ENCODE data around the gene PDCD4. TPM values are rescaled to one million over a fixed set of nuclear protein-coding genes. Genes with fewer than 3 reads are reported as not detected.

Gene PDCD4
- total RNA-seq, 2 donors from 2014 or later: 53.5 to 91.3 TPM

DNA sequence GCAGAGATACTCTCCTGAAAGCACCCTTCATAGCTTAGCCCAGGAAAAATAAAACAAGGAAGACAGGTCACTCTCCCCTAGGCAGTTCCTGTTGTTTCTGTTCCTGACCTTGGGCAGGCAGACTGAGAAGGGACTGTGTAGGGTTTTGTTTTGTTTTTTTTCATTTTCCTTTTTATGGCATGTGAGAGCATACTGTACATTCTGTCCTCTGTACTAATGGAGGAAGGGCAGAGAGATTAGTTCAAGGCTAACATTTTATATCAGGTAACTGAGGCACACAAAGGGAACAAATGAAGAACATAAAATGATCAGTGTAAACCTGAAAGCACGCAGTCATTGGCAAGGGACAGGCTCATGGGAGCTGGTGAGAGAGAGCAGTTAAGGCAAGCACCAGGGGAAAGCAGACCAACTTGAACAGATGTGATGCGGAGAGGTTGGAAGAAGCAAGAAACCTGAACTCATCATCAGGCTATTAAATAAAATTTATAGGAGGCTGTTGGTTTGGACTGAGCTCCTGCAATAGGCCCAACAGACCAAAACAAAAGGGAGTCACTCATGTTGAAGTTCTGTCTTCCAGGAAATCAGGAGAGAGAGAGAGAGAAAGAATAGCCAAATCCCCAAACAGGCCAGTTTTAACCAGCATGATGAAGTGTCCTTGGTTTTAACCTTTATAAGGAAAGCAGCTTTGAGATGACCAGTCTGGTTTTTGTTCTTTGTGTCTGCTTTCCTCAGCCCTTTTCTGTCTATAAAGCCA, 34.1 kb upstream of the PDCD4 start:
- Histone ChIP-seq H3K4me1 (ENCODE audit: control insufficient read depth in 1 of 2, low read depth in 2 of 2) (peaks cover 22 to 65% of the 10 kb centered on the region in 2 donors), H3K27me3 (replicated peaks; ENCODE audit: insufficient read depth) (no peaks in the 10 kb centered on the region), H3K36me3 (no peaks in the 10 kb centered on the region), H3K27ac (peak overlapping the region; percentile 79 to 90), H3K4me3 (no peak overlapping the region), H3K9me3 (no peaks in the 10 kb centered on the region)
- no peak for ATAC-seq (ENCODE audit: insufficient number of reproducible peaks, low FRiP score, low read depth)
- TF ChIP-seq, protein P1, sequence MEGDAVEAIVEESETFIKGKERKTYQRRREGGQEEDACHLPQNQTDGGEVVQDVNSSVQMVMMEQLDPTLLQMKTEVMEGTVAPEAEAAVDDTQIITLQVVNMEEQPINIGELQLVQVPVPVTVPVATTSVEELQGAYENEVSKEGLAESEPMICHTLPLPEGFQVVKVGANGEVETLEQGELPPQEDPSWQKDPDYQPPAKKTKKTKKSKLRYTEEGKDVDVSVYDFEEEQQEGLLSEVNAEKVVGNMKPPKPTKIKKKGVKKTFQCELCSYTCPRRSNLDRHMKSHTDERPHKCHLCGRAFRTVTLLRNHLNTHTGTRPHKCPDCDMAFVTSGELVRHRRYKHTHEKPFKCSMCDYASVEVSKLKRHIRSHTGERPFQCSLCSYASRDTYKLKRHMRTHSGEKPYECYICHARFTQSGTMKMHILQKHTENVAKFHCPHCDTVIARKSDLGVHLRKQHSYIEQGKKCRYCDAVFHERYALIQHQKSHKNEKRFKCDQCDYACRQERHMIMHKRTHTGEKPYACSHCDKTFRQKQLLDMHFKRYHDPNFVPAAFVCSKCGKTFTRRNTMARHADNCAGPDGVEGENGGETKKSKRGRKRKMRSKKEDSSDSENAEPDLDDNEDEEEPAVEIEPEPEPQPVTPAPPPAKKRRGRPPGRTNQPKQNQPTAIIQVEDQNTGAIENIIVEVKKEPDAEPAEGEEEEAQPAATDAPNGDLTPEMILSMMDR (IDR thresholded peaks at IDR 0.05): no peak
- DNase-seq (ENCODE audit: low spot score): no peak

DNA sequence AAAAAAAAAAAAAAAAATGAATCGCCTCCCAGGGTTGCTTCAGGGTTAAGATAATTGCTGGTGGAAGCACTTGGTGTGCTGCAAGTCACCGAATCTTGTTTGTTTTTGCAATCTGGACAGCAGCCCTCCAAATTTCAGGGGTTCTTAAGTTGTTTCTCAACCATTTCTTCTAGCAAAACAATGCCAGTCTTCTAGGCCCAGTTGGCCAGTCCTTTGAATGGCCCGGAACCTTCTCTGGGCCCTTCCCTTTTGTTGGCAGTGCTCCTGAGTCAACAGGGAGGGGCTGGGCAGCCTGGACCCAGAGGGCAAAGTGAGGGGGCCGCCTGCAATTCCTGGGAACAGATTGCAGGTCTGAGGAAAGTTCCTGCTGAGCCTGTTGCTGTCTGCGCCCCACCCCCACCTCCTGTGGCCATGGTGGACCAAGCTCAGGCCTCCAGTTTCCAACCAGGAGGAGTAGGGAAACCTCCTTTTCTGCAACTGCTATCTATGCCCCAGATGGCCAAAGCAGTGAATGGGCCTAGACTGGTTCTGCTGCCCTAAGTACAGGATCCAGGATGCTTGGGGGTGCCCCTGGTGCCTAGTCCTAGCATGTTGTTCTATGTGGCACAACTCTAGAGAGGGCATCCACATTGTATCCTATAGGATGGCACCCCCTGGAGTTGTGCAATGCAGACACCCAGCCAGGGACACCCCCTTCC, 31.4 kb upstream of the PDCD4 start:
- ATAC-seq (ENCODE audit: insufficient number of reproducible peaks, low FRiP score, low read depth) (peak; percentile 27), DNase-seq (ENCODE audit: low spot score) (no peak)
- H3K9me3 ChIP-seq: no peaks in the 10 kb centered on the region
- TF ChIP-seq, protein P1 (IDR thresholded peaks at IDR 0.05): no peak
- H3K4me1 ChIP-seq (ENCODE audit: control insufficient read depth in 1 of 2, low read depth in 2 of 2): peaks cover 22 to 46% of the 10 kb centered on the region in 2 donors
- no peaks in the 10 kb centered on the region for H3K27me3 ChIP-seq (replicated peaks; ENCODE audit: insufficient read depth)
- H3K36me3 ChIP-seq: no peaks in the 10 kb centered on the region
- H3K27ac ChIP-seq: no peak overlapping the region
- H3K4me3 ChIP-seq: no peak overlapping the region

DNA sequence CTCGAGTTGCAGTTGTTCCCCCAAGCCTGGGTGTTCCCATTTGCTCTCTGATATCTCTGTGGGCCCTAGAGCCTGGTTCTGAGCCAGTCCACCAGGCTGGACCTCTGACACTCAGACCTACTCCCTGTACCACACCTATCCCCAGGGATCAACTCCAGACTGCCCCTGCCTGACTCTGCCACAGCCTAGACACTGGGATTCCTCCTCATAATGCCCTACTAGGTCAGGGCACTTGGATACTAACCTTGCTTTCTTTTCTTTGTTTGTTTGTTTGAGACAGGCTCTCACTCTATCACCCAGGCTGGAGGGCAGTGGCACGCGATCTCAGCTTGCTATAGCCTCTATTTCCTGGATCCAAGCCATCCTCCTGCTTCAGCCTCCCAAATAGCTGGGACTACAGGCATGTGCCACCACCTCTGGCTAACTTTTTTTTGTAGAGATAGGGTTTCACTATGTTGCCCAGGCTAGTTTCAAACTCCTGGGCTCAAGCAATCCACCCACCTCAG, 30.8 kb upstream of the PDCD4 start:
- ATAC-seq (ENCODE audit: insufficient number of reproducible peaks, low FRiP score, low read depth): no peak
- Histone ChIP-seq H3K9me3 (no peaks in the 10 kb centered on the region), H3K4me1 (ENCODE audit: control insufficient read depth in 1 of 2, low read depth in 2 of 2) (peaks cover 18 to 40% of the 10 kb centered on the region in 2 donors), H3K27me3 (replicated peaks; ENCODE audit: insufficient read depth) (no peaks in the 10 kb centered on the region), H3K4me3 (no peak overlapping the region), H3K27ac (no peak overlapping the region), H3K36me3 (no peaks in the 10 kb centered on the region)
- no peak for DNase-seq (ENCODE audit: low spot score)
- TF ChIP-seq, protein P1 (IDR thresholded peaks at IDR 0.05): no peak

DNA sequence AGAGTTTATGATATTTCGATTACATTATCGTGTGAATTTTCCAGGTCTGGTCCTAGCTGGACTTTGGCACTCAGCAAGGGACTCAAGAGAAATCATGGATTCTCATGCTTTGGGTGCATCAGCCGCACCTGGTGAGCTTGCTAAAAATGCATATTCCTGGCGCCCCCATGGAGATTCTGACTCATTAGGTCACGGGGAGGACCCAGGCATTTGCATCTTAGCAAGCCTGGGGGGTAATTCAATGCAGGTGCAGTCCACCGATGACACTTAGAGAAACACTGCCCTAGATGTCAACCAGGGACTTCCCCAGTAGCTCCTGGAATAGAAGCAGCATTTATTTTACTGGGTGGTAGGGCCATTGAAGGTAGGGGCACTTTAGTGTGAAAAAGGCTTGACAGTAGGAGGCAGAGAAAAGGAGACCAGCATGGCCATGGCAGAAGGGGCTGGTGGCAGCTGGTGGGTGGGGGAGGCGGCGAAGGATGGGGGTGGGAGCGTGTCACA, 29.9 kb upstream of the PDCD4 start:
- H3K4me1 ChIP-seq (ENCODE audit: control insufficient read depth in 1 of 2, low read depth in 2 of 2): peaks cover 14 to 32% of the 10 kb centered on the region in 2 donors
- no peak overlapping the region for H3K4me3 ChIP-seq
- H3K27ac ChIP-seq: no peak overlapping the region
- TF ChIP-seq, protein P1 (IDR thresholded peaks at IDR 0.05): no peak
- H3K27me3 ChIP-seq (replicated peaks; ENCODE audit: insufficient read depth): no peaks in the 10 kb centered on the region
- no peaks in the 10 kb centered on the region for H3K9me3 ChIP-seq
- ATAC-seq (ENCODE audit: insufficient number of reproducible peaks, low FRiP score, low read depth): no peak
- no peaks in the 10 kb centered on the region for H3K36me3 ChIP-seq
- DNase-seq (ENCODE audit: low spot score): no peak

DNA sequence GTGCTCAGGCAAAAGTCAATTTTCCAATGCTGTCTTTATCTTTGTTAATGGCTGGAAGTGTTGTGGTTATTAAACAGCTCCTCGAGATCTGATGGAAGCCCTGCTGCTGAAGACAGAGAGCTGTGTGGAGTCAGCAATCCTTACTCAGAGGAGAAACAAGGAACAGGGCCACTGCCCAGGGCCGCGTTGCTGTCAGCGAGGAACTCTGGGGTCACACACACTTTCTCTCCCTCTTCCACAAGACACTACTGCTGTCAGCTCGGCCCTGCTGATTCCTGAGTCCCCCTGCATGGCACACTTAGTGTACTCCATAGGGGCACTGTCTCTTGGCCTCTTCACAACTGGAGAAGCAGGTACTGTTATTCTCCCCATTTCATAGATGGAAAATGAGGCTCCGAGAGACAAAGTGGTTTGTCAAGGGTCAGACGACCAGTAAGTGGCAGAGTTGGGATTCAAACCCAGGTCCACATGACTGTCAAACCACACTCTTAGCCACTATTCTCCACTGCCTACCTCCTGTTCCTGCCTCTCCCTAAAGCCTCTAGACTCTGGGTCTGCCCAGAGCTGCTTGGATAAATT, 29.3 kb upstream of the PDCD4 start:
- H3K4me1 ChIP-seq (ENCODE audit: control insufficient read depth in 1 of 2, low read depth in 2 of 2): peaks cover 8 to 26% of the 10 kb centered on the region in 2 donors
- H3K9me3 ChIP-seq: no peaks in the 10 kb centered on the region
- no peak overlapping the region for H3K27ac ChIP-seq
- H3K36me3 ChIP-seq: no peaks in the 10 kb centered on the region
- TF ChIP-seq, protein P1 (IDR thresholded peaks at IDR 0.05): no peak
- no peak overlapping the region for H3K4me3 ChIP-seq
- no peaks in the 10 kb centered on the region for H3K27me3 ChIP-seq (replicated peaks; ENCODE audit: insufficient read depth)
- no peak for ATAC-seq (ENCODE audit: insufficient number of reproducible peaks, low FRiP score, low read depth)
- no peak for DNase-seq (ENCODE audit: low spot score)
